ENCODE data around the gene HRH2.
A peak's percentile ranks its signal among the peaks of the same experiment; 100 is the strongest.
"Not testable (repeated sequence)": the region's sequence is repeated elsewhere in the genome, so short reads cannot be mapped to it uniquely, and the experiment has no call there.

The HRH2 gene

GRCh38 chr5:175717837-175718236 lies 60.0 kb downstream of the HRH2 start:
- TF ChIP-seq CTCF (IDR thresholded peaks at IDR 0.05; ENCODE audit: control insufficient read depth, extremely low read depth, insufficient read depth): no peak
- DNase-seq (ENCODE audit: low read depth): no peak
- H3K4me3 ChIP-seq (ENCODE audit: low read depth, low read length): no peak overlapping the region

GRCh38 chr5:175718401-175719108 lies 60.7 kb downstream of the HRH2 start:
- peak; percentile 78 for TF ChIP-seq CTCF (IDR thresholded peaks at IDR 0.05; ENCODE audit: control insufficient read depth, extremely low read depth, insufficient read depth)
- no peak overlapping the region for H3K4me3 ChIP-seq (ENCODE audit: low read depth, low read length)
- peak; percentile 8 for DNase-seq (ENCODE audit: low read depth)

- DNase-seq (ENCODE audit: low read depth): not testable (repeated sequence)
These were observed 61.2 kb downstream of the HRH2 start for GRCh38 chr5:175719109-175719432.

GRCh38 chr5:175724314-175725275 lies 66.7 kb downstream of the HRH2 start:
- H3K4me3 ChIP-seq (ENCODE audit: low read depth, low read length): no peak overlapping the region
- TF ChIP-seq CTCF (IDR thresholded peaks at IDR 0.05; ENCODE audit: control insufficient read depth, extremely low read depth, insufficient read depth): no peak
- DNase-seq (ENCODE audit: low read depth): no peak

More at GRCh38 chr5:175719109-175719432, 61.2 kb downstream of the HRH2 start:
- not testable (repeated sequence) for H3K4me3 ChIP-seq (ENCODE audit: low read depth, low read length)

- DNase-seq (ENCODE audit: low read depth): no peak
- no peak for TF ChIP-seq CTCF (IDR thresholded peaks at IDR 0.05; ENCODE audit: control insufficient read depth, extremely low read depth, insufficient read depth)
- H3K4me3 ChIP-seq (ENCODE audit: low read depth, low read length): no peak overlapping the region
These were observed 70.4 kb downstream of the HRH2 start for GRCh38 chr5:175728316-175728715.

- no peak overlapping the region for H3K4me3 ChIP-seq (ENCODE audit: low read depth, low read length)
- TF ChIP-seq CTCF (IDR thresholded peaks at IDR 0.05; ENCODE audit: control insufficient read depth, extremely low read depth, insufficient read depth): 0 out of 2 replicates have a peak, but pooled peaks have one; percentile 11
- DNase-seq (ENCODE audit: low read depth): no peak
These were observed 71.3 kb downstream of the HRH2 start for GRCh38 chr5:175728885-175729828.

All from LNCaP clone FGC (cell line).